Measurements from ENCODE around the gene SHB.

SHB gene

GRCh38 chr9:37925786-37926736 is 143.0 kb downstream of the SHB start:
- no peak for DNase-seq

DNA sequence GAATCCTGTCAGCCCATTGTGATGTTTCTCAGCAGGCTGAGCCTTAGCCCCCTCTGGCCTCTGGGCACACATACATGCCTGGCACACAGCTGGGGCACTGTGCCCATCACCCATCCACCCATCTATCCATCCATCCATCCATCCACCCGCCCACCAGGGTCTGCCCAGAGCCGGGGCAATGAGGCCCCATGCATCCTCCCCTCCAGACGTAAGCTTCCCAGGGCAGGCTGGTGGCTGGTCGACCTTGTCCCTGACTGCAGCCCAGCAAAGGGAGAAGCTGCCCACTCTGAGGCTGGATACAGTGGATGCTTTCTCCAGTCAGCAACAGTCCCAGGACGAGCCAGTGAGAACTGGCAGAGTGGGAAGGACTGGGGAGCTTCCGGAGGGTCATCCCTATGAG is 144.0 kb downstream of the SHB start:
- DNase-seq, result no peak

DNA sequence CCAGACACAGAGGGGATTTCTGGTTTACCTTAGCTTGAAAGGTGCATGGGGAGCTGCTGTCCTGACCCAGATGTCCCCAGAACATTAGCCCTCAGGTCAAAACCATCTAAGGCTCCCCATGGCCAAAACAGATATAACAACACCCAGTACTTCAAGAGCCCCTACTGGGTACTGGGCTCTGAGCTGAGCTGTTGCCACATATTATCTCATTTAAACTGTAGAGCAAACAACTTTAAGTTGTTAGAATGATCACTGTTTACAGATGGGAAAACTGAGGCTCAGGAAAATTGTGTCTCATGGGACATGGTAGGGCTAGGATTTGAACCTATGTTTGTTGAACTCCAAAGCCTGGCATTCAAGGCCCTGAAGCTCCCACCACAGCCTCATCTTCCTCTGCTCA is 144.5 kb downstream of the SHB start:
- no peak for DNase-seq

- no peak for DNase-seq
These were observed 145.1 kb downstream of the SHB start for GRCh38 chr9:37923796-37924427.

- DNase-seq, result no peak
These were observed 145.8 kb downstream of the SHB start for GRCh38 chr9:37923118-37923795.

GRCh38 chr9:37922363-37923117 is 146.5 kb downstream of the SHB start:
- no peak for DNase-seq

GRCh38 chr9:37921546-37922300 is 147.3 kb downstream of the SHB start:
- no peak for DNase-seq

- no peak for DNase-seq
These were observed 147.9 kb downstream of the SHB start for GRCh38 chr9:37921168-37921510.

DNA sequence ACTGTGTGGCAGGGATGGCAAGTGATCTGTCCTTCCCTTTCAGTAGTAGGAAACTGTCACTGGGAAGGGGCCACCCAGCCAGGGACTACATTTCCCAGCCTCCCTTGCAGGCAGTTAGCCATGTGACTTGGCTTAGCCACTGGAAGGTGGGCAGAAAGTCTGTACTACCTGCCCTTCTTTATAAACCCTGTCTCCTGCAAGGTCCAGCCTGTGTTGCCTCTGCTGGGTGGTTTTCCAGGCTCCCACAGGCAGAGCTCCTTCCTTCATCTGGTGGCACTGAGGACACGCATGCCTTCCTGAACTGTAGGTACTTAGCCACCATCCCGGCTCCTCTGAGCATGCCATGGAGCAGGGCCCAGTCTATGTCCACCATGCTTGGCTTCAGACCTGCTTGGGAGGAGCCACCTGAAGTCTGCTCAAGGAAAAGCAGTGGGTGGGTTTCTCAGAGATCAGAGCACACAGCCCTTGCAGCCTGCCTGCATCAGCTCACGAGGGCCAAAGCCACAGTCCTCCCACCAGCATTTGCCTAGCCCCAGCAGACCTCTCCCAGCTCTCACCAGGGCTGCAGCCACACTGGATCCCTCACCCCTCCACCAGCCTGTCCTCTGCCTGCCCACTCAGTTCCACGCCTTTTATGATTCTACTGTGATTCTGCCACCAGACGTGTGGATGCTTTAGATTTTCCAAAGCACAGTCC is 148.4 kb downstream of the SHB start:
- no peak for DNase-seq

DNA sequence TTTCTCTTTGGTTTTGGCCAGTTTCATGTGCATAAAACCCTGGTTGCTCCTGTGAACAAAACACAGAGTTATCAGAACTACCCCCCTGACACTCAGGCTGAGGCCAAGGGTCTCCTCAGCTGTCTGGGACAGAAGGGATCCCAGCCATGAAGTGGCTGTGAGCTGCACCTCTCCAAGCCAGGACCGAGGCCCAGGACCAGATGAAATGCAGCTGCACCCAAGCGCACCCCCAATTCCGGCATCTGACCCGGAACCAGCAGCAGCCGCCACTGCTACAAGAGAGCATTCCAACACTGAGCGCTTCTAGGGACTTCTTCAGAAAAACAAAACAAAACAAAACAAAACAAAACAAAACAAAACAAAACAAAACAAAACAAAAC is 149.1 kb downstream of the SHB start:
- no peak for DNase-seq

DNA sequence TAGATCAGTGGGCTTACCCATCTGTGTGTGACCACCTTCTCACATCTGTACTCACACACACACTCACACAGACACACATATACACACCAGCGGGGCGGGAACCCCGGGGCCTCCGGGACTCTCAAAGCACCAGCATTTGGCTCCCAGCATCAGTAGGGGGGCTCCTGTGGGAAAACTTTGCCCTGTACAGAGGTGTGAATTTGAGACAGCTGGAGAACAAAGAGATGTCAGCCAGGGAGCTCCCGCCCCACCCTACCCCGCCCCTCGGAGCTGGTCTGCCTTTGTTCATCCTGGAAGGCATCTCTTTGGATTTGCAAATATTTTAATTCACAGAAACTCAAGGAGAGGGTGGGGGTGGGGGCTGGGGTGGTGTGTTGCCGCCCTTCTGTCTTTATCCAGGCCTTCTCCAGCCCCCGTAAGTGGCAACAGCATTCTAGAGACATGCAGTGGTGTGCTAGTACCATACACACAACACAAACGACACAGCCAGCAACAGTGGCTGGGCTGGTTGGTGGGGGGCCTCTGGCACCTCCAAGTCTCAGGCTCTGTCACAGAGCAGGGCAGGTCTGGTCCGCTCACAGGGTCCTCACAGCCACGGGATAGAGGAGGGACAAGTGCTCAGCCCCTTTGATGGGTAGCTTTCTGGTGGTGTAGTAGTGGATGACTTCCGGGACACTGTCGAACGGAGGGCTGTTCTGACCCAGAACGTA is 149.6 kb downstream of the SHB start:
- DNase-seq, result no peak

DNA sequence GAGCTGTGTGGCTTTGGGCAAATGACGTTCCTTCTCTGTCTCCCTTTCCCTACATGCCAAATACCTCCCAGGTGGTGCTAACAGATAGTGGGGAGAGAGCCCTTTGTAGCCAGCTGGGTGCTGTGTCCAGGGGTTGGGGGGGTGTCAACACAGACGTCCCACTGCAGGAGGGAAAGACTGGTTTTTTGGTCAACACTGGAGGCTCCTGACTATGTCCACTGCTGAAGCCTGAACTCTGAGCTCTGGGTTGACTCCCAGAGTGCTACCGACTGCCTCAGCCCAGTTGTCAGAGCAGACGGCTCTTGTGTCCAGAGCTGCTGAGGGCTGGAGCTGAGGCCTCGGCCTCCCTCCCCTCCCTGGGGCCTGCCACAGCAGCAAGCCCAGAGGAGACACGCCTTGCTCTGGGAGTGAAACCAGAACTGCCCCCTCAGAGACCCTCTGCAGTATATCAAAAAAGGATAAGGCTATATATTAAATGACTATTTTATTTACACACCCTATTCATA is 150.3 kb downstream of the SHB start:
- no peak for DNase-seq

DNA sequence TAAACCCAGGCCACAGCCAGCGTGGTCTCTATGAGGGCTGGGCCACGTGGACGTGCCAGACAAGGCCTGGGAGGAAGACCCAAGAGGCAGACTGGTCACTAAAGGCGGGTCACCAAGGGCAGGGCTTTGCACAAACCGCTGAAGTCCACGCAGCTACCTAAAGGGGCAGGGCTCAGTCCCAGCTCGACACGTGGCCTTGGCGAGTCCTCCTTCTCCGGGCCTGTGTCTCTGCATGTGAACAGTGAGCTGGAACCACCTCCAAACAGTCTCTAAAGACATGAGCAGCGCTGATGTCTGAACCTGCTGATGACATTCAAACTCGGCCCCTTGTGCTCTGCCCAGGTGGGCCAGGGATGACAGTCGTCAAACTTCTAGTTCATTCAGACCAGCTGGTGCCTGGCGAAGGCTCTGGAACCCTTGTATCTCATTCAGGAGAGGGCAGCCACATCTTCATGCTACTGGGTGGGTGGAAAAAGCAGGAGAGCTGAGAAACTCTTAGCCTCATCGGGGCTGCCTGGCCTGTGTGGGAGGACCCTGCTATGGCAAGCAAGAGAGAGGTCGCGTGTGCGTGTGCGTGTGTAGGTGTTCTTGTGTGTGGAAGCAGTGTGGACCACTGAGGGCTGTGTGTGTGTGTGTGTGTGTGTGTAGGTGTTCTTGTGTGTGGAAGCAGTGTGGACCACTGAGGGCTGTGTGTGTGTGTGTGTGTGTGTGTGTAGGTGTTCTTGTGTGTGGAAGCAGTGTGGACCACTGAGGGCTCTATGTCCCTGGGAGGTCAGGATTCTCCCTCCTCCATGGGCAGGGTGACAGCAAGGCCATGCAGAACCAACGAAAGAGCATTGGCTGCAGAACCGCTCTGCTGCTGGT is 151.0 kb downstream of the SHB start:
- DNase-seq, result no peak

DNA sequence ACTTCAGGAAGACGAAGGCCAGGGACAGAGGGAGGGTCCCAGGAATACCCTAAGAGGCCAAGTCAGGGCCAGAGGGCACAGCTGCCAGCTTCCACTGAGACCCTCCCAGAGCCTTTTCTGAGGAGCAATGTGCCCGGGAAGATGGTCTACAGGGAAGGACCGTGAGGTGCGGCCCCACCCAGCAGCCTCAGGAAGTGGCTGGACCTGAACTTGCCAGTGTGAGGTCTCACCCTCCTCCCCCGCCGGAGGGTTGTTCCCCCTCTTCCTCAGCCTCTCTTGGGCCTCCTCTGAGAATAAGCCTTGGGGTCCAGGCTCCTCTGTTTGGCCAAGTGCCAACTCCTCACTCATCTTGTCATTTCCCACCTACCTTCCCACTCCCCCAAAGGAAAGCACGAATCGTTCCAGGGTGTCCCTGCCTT is 151.7 kb downstream of the SHB start:
- DNase-seq, result no peak

DNA sequence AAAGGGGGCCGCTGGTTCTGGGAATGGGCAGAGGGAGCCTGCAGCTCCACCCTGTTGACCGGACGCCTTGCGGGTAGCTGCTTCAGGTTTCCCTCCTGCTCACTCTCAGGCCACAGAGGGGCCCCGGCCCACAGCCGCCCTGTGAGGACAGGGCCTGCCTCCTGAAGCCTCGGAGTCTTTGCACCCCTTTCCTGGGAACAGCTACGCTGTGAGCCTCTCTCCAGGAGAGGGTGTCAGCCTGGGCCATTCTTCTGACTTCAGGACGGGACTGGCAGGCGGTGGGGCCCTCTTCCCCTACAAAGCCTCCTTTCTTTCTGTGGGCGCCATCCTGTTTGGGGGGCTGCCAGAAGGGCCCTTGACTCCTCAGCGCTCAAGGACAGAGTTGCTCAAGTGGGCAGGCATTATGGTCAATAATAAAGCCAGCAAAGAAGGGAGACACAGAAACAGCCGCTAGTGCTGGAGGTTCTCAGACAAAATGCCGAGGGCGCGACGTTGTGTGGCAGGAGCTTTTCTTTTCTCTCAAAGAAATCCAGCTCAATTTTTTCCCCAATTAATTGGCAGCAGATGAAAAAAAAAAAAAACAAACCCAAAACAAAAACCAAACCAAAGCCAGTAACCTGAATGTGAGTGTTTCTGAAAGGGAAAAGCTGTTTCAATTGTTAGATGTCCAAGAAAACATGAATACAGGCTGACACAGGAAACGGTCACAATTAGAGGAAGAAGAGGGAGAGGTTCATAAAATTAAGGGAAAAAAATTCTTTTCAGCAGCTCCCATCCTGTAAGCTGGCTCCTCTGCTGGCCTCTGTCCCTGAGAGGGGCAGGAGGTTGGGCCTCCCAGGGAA is 152.3 kb downstream of the SHB start:
- no peak for DNase-seq

DNA sequence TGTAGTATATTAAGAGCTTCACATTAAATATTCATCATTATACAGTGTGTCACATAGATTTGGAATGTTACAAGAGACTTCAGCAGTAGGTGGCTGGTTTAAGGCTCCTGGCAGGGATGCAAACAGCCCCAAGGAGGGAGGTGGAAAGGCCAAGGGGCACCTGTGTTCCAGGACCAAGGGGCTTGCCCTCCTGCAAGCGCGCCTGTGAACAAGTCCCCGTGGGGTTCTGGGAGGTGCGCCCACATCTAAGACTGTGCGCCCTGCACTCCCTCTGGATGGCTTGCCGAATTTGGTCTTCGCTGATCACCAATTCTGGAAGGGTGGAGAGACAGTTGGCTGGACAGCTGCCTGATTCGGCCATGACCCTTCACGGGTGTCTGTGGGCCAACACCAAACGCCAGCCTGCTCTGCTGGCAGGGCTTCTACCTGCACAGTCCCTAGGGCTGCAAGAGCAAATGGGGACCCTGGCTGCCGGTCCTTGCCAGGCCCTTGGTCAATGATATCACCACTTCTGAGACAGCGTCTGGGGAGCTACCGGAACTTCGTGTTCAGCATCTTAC is 153.0 kb downstream of the SHB start:
- no peak for DNase-seq

- no peak for DNase-seq
These were observed 154.2 kb downstream of the SHB start for GRCh38 chr9:37914701-37915358.

DNA sequence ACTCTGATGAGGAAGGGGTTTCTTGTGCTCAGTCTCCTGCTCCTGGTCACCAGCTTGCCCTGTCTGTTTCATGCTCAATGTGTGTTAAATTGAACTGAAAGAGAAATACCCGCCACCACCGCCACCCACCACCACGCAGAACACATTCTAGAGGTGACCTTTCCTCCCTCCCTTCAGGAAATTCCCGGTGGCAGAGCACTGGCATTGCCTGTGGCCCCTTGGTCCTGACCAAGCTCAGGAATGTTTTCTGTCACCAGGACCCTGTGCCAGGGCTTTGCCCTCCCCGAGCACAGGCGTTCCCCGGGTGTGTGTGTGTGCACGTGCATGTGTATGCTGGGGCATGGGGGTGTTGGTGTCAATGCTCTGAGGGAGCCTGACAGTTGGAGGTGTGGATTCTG is 154.9 kb downstream of the SHB start:
- DNase-seq, result no peak
